DMS 273 (cell line): ENCODE results near the gene LAMB1.
A peak's percentile ranks its signal among the peaks of the same experiment; 100 is the strongest.

ENCODE experiments used
- DNase-seq: peaks from one replicate; lab custom pipeline; 2025; ENCODE audit not compliant: unreplicated experiment; lab: John Stamatoyannopoulos, UW

Gene LAMB1

DNA sequence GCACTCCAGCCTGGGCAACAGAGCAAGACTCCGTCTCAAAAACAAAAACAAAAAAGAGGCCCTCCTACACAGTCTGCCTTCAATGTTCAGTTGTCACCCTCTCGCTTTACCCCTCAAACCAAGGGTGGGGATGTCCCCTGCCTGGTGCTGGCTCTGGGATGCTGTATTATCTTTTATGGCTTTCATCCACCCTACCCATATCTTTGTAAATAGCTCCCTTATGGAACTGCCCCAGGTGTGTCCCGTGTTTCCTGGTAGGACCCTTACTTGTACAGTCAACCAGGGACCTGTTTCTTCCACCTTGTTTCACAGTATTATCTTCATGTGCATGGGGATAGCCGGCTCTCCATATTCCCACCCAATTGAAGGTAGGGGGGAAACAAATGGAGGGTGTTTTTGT lies 15.7 kb upstream of the LAMB1 start:
- DNase-seq = no peak

DNA sequence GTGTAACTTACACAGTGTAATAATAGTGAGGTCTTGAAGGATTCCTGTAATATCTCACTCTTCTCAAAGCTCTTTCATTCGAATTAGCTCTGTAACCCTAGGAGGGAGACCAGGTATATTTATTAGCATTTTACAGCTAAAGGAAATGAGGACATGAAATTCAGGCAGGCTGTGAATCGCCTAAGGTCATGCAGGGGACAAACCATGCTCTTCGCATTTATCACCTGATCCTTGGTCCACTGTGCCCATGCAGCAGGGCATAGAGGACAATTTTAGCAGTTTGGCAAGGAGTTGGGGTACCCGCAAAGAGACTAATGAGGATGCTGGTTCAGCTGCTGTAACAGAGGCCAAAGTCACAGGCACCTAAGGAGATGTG lies 14.8 kb upstream of the LAMB1 start:
- DNase-seq = no peak

DNA sequence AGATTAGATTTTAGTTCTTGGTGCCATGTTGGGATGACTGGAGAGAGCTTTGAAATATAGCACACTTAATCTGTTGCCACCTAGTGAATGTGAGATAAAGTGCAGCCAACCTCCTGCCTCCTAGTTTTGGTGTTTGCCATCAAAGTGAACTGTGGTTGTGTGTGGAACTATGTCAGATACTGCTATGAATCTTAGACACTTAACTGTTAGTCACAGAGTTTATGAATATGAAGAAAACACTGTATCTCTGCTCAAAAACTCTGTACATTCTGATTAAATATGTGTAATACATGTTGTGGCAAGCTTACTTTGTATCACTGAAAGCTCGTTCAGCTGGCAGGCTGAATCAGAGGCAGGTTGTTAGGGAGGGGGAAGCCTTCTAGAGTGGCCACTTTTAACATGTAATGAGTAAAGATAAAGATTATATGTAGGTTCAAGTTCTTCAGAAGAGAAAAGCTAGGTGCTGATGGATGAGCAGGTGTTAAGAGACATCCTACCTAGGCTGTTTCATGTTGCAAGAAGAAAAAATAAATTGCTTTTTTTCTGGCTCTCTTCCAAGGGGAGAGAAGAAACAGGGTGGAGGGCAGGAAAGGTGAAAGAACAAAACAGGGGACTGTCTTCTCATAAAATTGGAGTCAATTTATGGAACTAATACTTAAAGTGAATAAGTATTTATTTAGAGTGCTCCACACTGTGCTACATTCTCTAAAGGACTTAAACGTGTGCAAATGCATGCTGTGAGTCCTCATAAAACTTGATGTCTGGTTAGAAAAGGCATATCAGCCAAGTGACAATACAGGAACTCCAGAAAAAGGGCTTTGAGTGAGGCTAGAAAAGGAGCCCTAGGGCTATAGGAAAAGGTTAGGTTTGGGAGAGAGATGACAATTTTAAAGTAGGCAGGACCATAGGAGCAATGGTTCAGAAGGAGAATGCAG lies 14.1 kb upstream of the LAMB1 start:
- DNase-seq = peak; percentile 78

DNA sequence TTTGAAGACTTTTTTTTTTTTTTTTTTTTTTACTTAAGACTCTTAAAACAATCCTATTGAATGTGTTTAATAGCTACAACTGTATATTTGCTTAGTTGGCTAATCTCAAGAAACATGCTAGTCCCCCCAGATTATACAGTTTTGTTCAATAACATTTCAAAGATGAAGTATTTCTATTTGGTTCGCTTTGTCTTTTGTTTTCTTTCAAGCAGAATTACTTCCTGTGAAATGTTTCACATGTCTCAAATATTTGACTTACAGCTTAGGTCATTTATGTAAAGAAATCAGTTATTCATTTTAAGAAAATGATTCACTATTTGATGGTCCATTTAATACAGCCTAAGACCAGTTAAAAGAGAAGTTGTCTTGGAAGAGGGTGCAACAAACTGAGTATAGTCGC lies 12.8 kb upstream of the LAMB1 start:
- DNase-seq = no peak

DNA sequence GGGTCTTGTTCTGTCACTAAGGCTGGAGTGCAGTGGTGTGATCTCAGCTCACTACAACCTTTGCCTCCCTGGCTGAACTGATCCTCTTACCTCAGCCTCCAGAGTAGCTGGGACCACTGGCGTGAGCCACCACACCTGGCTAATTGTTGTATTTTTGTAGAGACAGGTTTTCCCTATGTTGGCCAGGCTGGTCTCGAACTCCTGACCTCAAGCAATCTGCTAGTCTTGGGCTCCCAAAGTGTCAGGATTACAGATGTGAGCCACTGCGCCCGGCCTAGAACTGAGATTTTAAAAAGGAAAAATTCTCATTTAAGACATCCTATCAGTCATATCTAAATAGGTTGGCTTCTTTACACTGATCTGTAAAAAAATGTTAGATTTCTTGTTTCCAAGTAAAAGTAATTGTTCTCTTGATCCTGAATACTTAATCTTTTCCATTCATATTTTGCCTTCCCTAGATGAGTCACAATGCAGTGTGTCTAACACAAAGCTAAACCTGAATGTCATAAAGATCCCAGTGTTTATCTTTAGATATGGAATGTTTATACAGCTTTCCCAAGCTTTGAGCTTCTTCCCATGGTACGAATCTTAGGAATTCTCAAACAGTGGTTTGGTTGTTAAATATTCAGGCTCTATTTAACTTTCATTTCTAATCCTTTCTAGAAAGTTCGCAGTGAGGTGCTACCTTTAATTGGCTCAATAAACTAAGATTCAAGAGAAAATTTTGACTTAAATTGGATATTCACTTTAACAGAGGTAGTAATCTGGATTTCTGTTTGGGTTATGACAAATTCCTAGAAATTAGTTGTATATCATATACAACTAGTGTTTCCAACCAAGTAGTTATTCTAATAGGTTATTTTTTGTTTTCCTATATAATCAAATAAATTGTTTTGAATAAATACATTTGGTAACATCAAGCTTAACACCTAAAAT lies 12.1 kb upstream of the LAMB1 start:
- DNase-seq = no peak

DNA sequence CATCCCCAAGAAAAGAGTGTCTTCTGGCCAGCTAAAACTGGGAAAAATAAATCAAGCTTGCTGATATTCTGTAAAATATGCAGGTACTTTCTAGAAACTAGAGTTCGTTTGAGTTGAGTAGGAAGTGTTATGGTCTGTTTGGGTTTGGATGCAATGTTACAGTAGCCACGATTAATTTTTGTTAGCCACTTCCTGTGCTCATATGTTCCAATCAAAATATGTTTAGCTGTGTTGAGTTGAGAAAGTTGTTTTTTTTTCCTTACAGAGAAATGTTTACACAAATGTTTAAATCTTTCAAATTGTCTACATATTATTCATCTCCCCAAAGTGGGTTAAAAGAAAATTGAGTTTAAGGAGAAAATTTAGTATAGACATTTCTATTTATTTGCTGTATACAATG lies 11.3 kb upstream of the LAMB1 start:
- no peak for DNase-seq

DNA sequence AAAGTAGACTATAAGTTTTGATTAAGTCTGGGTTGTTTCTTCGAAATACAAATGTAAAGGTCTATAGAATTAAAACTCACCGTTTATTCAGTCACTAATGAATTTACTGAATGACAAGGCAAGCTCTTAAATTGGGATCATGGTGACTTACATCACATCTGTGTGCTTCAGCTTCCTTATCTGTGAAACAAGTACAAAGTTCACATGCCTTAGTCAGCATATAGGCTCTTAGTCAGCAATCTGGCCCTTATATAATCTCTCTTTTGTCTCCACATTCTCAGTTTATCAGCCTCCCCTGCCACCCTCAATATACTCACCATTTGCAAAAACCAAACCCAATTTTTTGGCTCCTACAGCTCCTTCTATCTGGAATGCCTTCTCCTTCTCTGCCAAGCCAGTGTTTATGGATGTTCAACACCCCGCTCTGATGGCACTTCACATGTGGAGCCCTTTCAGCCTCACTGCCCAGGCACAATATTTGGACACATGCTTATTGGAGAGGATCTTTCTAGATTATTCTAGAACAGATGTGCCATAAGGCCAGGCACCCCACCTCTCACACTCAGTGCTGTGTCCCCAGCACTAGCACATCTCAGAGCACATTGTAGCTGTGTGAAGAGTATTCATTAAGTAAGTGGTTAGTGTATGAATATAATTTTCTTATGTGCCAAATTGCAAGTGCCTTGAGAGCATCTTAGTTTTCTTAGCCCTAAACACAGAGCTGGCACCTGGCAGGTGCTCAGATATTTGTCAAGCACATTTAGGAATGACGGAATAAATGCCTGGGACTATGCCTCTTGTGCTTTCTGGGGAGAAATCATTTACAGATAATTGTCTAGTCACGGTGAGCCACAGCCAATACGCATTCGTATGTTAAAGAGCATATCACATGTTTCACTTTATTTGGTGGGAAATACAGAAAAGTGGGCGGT lies 9.8 kb upstream of the LAMB1 start:
- peak; percentile 31 for DNase-seq

DNA sequence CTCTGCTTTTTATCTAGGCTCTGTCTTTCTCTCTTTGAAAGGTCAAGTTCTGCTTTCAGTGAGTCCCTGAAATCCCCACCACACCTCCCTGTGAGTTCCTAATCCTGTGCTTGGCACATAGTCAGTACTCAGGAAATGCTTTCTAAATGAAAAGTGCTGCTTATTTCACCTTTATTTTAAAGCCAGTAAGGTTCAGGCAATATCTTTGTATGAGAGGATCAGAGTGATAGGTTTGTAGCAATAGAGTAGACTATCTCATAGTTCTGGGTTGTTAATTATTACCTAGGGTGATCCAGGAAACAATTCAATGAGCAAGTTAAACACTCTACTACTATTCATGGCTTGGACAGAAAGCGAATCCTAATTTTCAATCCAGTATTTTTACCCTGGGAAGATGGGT lies 7.4 kb upstream of the LAMB1 start:
- no peak for DNase-seq

DNA sequence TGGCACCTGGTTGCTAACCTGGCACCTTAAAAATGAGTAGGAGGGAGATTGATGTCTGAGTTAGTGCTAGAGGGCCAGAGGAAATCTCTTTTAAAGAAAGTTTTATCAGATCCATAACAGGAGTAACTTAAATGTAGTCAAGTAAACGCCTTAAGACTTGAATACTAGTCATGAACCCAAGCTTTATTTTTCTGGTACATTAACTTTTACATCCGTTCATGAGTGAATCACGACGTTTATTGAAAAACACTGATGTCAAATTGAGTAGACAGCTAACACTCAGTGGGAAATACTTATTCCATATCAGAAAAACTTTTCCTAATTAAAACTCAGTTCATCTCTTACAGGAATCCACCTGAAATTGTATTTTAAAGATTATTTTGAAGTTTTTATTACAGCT lies 6.9 kb upstream of the LAMB1 start:
- no peak for DNase-seq

DNA sequence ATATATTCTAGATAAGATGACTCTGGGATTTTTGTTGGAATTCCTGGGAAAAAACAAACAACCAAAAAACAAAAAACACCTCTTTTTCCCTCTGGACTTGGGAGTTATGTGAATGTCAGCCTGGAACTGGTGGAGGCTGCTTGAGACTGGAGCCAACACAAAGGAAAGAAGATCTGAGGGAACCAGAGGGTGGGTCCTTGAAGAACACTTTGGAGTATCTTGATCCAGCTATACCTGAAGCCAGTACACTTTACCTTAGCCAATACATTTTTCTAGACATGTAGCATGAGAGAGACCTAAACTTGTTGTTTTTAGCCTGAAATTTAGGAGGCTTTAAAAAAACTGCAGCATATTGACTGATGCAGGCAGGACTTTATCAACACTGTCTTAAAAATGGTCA lies 5.9 kb upstream of the LAMB1 start:
- DNase-seq = no peak

DNA sequence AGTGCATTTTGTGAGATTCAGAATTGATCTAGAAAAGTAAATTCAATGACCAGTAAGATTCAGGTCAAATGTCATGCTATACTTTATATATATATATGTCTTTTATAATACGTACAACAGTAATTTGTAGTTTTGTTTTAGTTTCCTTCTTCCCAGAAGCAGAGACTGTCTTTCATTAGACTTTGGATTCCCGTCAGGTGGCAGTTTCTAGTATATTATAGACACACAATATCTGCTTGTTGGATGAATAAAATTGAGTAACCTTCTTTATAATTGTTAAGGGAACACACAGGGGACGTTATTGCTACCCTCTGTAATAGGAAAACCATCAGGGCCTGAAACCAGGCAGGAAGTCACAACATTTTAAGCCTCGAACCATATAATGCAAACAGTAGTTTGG lies 5.3 kb upstream of the LAMB1 start:
- DNase-seq = no peak

DNA sequence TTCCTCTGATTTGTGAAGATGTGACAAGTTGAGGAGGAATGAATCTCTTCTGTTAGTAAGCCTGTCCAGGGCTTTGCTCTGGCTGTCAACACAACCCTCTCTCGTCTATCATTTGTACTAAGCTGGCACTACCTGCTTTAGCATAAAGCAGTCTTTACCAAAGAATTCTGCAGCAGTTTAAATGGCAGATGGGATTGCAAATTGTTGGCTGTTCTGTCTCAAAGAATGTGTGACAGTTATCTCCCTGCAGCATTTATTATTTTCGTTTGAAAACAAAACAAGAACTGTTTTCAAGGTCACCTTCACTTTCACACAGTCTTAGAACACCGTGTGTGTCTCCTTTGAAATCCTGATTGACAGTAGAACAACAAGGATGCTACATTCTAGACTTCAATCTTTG lies 4.8 kb upstream of the LAMB1 start:
- no peak for DNase-seq

DNA sequence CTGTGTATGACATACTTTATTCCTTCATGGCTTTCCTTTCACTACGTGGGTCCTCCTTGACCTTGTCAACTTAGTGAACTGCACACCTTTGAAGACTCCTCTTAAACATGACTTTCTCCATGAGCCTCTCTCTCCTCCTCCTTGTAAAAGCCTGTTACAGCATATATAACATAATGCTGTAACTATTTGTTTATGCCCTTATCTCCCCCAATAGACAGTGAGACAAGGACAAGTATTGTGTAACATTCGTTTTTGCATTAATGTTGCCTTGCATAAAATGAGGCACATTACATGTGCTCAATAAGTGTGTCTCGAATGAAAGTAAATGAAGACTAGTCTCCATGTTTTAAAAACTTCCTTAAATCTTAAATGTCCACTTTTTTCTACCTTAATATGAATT lies 4.3 kb upstream of the LAMB1 start:
- no peak for DNase-seq

DNA sequence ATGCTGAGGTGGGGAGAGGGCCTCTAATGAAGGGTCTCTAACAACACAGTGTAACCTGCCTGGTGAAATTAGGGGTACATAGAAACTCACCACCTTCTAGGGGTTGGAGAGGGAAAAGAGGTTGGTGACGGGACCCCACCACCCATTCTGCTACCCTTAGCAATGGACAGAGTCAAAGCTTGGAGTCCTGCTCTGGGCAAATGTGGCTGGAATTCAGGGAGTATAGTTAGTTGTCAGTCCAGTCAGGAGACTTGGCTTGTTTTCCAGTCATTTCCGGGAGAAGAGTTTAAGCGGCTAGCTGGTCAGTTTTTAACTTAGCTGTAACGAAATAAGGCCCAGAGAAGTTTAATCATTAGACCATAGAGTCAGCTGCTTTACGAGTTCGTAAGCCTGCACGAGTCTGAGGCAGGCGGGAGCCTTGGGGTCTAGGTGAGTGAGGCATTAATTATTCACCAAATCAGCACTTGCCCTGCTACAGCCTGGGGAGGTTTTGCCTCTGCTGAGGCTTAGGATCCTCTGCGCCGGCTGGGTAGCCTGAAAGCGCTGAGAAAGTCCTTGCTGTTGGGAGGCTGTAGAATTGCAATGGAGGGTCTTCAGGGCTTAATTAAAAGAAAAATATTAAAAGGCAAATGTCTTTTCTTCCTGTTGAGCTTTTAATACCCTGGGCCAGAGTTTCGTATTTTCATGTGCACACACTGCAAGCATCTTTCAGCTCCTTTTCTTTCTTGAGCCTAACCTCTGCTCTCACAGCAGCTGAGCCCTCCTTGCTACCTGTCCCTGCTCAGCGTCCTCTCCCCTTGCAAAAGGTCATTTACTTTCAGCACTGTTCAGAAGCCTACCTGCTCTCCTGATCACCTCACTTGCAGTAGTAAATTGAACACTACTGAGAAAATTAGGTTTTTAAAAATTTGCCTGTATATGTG lies 1.5 kb upstream of the LAMB1 start:
- DNase-seq = peak; percentile 47

DNA sequence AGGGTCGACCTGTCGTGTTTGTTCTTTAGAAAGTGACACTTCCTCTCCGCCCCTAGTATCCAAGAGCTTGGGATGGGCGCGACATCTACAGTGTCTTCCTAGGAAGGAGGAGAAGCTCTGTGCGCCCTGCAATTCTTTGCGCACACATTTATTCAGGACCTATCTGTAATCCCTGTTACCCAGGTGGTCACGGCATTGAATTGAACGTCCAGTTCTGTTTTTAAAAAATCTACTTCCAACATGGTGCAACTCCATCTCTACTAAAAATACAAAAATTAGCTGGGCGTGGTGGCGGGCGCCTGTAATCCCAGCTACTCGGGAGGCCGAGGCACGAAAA lies 606 bp upstream of the LAMB1 start:
- no peak for DNase-seq

DNA sequence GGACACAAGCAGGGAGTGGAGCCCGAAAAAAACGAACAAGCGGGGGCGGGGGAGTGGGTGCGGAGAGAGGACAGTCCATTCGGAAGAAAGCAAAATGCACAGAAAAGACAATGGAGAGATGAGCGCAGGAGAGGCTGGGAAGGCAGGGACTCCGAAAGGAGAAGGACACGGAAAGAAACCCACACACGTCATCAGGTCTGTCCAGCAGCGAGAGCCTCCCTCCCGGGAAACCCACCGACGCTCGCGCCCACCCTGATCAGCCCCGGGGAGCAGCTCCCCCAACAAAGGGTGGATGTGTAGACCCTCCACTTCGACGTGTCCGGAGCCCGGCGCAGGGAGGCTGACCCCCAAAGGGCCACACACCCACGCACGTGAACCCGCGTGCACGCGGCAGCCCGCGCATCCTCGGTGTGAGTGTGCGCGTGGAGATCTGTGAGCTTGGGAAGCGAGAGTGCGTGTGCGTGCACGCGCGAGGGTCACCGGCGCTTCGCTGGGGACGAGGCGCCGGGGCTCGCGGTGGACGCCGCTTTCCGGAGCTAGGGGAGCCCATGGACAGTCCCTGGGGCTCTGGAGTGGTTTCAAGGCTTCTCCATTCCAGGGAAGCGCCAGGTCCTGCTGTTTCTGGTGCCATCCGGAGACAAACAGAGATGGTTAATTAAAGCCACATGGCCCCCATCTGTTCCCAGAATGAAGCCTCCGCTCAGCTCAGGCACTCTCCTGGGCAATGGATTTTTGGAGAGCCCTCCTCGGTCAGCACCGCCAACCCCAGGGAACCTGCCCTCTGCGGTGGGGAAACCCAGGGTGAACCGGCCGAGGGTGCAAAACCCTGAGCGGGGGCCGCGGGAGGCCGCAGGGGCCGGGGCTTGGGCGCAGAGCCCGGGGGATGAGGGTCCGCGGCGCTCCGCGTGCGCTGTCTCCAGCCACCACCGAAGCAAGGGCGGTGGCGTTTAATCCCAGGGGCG lies 916 bp downstream of the LAMB1 start:
- DNase-seq = peak; percentile 91

DNA sequence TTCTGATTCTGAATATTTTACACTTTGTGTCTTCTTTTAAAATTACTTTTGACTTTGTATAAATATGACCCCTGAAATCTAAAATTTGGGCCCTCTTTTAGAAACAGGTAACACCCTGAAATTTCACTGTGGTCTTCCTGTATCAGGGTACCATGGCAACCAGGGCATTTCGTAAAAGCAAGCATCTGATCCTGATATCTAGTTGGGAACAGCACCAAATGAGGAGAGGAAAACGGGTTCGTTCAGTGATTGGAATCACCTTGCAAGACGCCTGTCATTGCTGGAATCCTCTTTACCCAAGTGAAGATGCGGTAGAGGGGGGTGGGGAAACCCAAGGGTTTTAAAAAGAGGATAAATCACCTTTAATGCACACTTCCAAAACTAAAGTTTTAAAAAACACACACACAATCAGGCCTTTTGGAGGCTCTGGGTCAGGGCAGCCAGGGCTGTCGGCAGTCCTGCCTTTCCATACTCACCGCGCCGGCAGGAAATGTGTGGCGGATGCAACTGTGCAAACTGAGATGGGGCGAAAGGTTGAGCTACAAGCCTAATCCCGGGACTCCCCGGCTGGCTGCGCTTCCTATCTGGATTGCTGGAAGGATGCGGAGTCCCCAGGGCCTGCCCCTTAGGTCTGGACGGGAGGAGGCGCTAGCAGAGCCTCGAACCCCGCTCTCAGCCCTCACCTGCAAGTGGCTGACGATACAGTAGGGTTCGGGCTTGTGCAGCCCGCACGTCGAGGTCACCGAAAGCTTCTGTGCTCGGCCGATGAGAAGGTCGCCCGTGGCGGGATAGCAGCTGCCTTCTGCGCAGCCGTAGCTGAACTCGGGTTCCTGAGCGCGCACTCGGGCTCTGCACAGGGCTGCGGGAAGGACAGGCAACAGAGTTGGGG lies 1.8 kb downstream of the LAMB1 start:
- DNase-seq = no peak
